Measurements from ENCODE around the gene TMEM176A.

GRCh38 chr7:150842018-150842417 is 41.4 kb downstream of the TMEM176A start:
- TF ChIP-seq HDGF (IDR thresholded peaks at IDR 0.05; ENCODE audit: borderline replicate concordance), result no peak
- TF ChIP-seq SUZ12 (IDR thresholded peaks at IDR 0.05), result no peak
- no peak for TF ChIP-seq ELF4 (IDR thresholded peaks at IDR 0.05)
- TF ChIP-seq L3MBTL2 (conservative IDR thresholded peaks at IDR 0.05), result no peak
- no peak for TF ChIP-seq SP1 (IDR thresholded peaks at IDR 0.05)
- TF ChIP-seq FOXA1 (IDR thresholded peaks at IDR 0.05), result no peak
- no peak for TF ChIP-seq FOXM1 (IDR thresholded peaks at IDR 0.05; ENCODE audit: borderline replicate concordance)
